Smooth muscle cell of the brain vasculature (primary cell): ENCODE data around the gene CYBC1.
A peak's percentile ranks its signal among the peaks of the same experiment; 100 is the strongest.

Experiments
- DNase-seq: peaks from one replicate; pipeline ENCODE4 v3.0.0-alpha.2; 2012; ENCODE audit warnings: low read depth, low spot score

Gene CYBC1

GRCh38 chr17:82450357-82451106 lies at the start of gene CYBC1:
Gene CYBC1, minus strand, starts transcription at chr17:82450752. Its CDS starts 1,498 bp downstream, at chr17:82449254.
- peak; percentile 85 for DNase-seq

GRCh38 chr17:82497483-82498405 lies 47.2 kb upstream of the CYBC1 start:
- no peak for DNase-seq

- DNase-seq: peak; percentile 63
Measured at GRCh38 chr17:82496529-82497434, 46.2 kb upstream of the CYBC1 start.

GRCh38 chr17:82495844-82496528 lies 45.4 kb upstream of the CYBC1 start:
- DNase-seq: no peak

GRCh38 chr17:82494236-82495055 lies 43.9 kb upstream of the CYBC1 start:
- peak; percentile 69 for DNase-seq

- no peak for DNase-seq
Measured at GRCh38 chr17:82493226-82493781, 42.8 kb upstream of the CYBC1 start.

- no peak for DNase-seq
Measured at GRCh38 chr17:82492643-82493225, 42.2 kb upstream of the CYBC1 start.

GRCh38 chr17:82491533-82491932 lies 41.0 kb upstream of the CYBC1 start:
- DNase-seq: no peak

GRCh38 chr17:82491196-82491530 lies 40.6 kb upstream of the CYBC1 start:
- DNase-seq: no peak

- DNase-seq: no peak
Measured at GRCh38 chr17:82490512-82491195, 40.1 kb upstream of the CYBC1 start.

GRCh38 chr17:82489851-82490511 lies 39.4 kb upstream of the CYBC1 start:
- no peak for DNase-seq

- no peak for DNase-seq
Measured at GRCh38 chr17:82489117-82489516, 38.6 kb upstream of the CYBC1 start.

- DNase-seq: no peak
Measured at GRCh38 chr17:82487910-82488309, 37.4 kb upstream of the CYBC1 start.

GRCh38 chr17:82486231-82487094 lies 35.9 kb upstream of the CYBC1 start:
- DNase-seq: no peak

- DNase-seq: no peak
Measured at GRCh38 chr17:82483836-82484235, 33.3 kb upstream of the CYBC1 start.

GRCh38 chr17:82483204-82483660 lies 32.7 kb upstream of the CYBC1 start:
- DNase-seq: no peak

GRCh38 chr17:82480318-82480717 lies 29.8 kb upstream of the CYBC1 start:
- DNase-seq: no peak
